Lower leg skin (tissue), 3 donors: ENCODE data around the gene ACAT2.

Source experiments
- CTCF ChIP-seq, 3 donors: fragments of 450-650 bp; IDR thresholded peaks; one replicate each; pipeline ENCODE4 v1.5.1; 2016; ENCODE audit warnings: antibody characterized with exemption in 3 of 3, mild to moderate bottlenecking in 3 of 3, moderate library complexity in 2 of 3
- POLR2A ChIP-seq, 2 donors: fragments of 450-650 bp; IDR thresholded peaks; one replicate each; pipeline ENCODE4 v1.6.1; 2016 to 2017; ENCODE audit warnings: antibody characterized with exemption in 2 of 2, mild to moderate bottlenecking in 1 of 2, moderate library complexity in 1 of 2

- TF ChIP-seq CTCF (IDR thresholded peaks at IDR 0.05): no peak
- no peak for TF ChIP-seq POLR2A (IDR thresholded peaks at IDR 0.05)
Measured at GRCh38 chr6:159801935-159802334, 40.1 kb downstream of the ACAT2 start.
